Amygdala (tissue), 56 donors: ENCODE results near the gene ADRA2B.
"Not testable (repeated sequence)": the region's sequence is repeated elsewhere in the genome, so short reads cannot be mapped to it uniquely, and the experiment has no call there.

Experiments used
- DNase-seq, 56 donors: peaks; one replicate each; lab custom pipeline; 2025; lab: John Stamatoyannopoulos, UW

Gene ADRA2B

DNA sequence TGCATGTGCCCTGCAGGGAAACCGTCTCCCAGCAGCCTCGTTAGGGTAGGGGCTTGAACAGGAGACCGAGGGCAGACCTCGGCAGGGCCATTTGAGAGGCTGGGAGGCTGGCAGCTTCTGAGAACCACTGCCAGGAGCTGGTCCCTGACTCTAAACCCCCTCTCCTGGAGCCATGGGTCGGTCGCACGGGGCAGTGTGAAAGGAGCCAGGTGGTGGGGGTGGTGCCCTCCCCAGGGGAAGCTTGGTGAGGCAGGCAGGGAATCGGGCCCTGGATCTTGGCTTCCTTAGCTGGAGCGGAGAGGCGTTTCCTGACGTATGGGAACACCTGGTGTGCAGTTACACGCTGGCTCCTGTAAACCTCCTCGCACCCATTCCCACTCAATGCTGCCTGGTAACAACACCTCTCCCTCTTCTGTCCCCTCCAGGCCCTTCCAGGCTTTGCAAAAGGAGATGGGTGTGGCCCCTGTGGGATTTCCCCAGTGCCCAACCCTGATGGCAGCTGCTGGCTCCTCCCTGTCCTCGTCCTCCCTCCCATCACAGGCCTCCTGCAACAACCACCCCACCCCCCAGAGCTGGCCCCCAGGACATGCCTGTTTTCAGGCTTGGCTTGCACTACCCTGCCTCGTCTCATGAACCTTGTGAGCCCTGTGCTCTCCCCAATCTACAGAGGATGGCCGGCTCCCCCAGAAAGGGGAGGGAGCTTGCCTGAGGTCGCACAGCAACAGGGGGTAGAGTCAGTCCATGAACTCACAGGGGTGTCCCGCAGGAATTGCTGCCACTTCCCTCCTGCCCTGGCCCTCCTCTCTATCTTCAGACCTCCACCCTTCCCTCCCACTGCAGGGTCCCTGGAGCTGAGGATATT, 24.4 kb downstream of the ADRA2B start:
- DNase-seq = no peak

DNA sequence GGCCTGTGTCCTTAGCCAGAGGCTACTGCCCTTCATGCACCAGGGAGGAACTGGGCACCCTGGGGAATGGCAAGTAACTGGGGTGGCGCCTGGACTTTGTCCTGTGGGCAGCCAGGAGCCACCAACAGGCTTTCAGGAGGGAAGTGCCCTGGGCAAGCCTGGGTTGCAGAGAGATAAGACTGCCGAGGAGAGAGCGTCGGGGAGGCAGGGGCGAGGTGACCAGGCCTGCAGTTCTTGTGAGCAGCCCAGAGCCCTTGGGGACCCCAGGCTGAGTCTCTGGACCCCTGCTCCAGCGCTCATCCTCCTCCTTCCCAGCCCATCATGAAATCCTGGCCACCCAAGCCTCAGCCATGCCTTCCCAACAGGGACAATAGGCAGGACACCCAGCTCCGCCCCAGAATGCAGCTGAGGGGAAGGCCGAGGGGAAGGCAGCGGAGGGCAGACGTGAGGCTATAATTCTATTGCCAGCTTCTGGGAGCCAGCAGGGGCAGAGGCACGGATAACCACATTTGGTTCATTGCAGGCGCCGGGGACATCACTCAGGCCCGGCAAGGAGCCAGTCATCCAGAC, 25.1 kb downstream of the ADRA2B start:
- DNase-seq = no peak

DNA sequence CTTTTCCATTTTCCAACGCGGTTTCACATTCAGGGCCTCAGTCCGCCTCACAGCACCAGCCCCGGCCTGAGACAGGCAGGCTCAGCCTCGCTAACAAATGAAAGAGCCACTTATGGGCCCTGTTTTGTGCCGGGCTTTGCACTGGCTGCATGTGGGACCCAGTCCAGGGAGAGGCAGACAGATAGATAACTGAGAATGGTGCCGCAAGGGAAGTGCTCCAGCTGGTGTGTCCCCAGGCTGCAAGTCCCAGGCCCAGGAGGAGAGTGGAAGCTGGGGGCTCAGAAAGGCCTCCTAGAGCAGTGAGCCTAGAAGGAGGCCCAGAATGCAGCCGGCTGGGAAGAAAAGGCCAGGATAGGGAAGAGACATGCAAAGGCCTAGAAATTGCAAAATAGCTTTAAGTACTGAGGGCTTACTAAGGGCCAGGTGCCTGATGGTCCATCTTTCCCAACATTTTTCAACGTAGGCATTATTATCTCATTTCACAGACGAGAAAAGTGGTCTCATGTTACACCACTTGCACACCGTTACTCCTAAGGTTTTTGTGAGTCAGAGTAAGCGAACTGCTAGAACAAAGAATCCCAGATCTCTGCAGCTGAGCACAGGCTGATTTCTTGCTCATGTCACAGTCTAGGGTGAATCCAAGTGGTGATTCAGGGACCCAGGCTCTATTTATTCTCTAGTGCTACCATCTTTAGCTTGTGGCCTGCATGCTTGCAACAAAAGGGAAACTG, 26.0 kb downstream of the ADRA2B start:
- peak in 11 of 56 donors; percentile 16 to 52 (median 32) for DNase-seq

DNA sequence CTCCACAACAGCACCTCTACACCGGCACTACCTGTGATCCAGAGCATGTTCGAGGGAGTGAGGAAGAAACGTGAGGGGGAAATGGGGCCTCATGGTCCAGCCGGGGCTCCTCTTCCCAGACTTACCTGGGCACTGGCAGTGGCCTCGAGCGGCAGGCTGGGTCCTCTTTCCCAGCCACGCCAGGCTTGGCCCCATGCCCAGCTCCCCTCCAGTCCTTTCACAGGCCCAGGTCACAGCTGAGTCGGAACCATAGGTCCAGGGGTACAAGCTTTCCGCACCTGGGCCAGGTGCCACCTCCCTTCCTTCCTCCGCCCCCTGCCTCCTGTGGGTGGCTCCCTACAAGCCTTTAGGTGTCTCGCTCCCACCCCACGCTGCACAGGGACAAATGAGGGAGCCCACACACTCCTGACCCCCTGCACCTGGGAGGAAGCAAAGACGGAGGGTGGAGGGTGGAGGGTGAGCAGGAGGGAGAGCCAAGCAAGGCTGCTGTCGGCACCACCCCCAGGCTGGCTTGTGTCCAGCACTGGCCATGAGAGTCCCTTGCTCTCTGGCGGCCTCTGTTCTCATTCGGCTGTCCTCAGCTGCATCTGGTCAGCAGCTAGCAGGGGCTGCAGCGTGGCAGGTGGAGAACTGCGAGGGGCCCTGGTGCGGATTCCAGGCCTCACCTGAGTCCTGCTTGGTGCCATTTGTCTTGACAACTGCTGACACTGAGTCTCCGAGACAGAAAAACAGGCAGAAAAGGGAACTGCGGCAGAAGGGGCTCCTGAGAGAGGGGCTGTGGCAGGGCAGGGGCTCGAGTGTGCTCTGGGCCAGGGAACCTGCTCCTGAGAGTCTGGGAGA, 26.8 kb downstream of the ADRA2B start:
- DNase-seq = peak in 13 of 56 donors; percentile 11 to 50 (median 27)

DNA sequence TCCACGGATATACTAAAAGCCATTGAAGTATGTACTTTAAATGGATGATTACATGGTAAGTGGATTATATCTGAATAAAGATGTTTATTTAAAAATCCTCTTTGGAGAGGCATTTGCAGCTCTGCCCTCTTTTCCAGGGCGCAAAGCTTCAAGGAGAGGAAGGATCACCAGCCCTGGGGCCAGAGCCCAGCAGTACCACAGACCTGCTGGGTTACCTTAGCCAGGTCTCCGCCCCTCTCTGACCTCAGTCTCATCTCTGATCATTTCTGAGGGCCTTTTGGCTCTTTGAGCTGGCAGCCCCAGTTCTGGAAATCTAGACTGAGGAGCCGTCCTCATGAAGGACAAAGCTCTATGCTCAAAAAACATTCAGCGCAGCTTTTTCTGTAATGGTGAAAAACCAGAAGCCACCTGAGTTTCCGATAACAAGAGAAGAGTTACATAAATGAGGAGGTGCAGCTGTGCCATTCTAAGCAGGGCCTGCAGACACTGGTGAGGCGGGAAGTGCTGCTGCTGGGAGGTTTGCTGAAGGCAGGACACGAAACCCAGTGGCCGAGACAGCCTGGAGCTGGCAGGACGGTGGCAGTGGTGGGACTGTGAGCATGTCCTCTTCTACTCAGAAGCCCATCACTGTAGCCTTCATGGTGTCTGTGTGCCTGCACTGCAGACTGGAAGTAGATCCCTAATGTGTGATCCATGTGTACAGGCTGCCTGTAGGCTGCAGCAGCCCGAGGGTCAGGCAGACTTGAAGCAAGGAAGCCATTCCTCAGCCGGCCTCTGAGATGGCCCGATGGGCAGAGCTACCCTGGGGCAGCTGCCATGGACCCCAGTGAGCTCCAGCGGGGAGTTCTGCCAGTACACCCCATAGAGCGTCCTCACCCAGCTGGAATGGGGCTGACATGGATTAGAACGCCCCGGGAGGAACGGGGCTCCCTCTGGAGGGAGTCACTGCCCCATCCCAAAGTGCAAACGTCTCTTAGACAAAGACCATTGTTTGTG, 27.7 kb downstream of the ADRA2B start:
- no peak for DNase-seq

DNA sequence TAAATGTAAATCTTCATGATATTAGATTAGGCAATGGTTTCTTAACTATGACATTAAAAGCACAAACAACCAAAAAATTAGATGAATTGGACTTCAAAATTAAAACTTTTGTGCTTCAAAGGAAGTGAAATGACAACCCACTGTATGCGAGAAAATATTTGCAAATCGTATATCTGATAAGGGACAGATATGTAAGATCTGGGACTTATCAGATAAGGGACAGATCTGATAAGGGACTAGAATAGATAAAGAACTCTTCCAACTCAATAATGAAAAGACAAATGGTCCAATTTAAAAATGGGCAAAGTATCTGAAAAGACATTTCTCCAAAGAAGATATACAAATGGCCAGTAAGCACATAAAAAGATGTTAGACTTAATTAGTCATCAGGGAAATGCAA, 29.2 kb downstream of the ADRA2B start:
- no peak for DNase-seq

DNA sequence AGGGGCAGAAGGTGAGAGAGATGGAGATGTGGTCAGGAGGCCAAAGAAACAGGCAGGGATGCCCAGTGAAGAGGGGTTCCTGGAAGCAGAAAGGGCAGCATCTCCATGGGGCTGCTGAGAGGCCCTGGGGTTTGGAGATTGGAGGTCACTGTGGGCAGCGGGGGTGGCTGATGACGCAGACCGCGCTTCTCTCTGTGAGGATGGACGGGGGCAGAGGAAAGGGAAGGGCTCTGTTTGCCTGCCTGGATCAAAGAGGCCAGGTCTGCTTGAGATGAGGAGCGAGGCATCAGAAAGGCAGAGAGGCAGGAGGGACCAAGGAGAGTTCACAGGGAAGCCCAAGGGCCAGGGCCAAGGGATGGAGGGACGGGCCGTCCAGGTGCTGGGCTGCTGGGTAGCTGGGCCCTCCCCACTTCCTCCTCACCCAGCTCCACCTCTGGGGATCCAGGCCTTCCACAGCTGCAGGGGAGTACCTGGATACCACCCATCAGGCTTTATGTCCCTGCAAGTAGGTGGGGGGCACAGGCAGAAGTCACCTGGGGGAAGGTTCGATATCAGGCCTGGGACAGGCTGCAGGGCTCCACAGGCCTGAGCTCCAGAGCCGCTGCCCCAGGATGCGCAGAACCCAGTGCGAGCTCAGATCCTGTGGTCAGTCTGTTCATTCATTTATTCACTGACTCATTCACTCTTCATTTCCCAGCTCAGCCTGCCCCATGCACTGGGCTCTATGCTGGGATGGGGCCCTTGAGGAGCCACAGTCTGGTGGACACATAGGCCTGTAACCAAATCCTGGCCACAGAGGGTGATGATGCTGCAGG, 30.6 kb downstream of the ADRA2B start:
- no peak for DNase-seq

DNA sequence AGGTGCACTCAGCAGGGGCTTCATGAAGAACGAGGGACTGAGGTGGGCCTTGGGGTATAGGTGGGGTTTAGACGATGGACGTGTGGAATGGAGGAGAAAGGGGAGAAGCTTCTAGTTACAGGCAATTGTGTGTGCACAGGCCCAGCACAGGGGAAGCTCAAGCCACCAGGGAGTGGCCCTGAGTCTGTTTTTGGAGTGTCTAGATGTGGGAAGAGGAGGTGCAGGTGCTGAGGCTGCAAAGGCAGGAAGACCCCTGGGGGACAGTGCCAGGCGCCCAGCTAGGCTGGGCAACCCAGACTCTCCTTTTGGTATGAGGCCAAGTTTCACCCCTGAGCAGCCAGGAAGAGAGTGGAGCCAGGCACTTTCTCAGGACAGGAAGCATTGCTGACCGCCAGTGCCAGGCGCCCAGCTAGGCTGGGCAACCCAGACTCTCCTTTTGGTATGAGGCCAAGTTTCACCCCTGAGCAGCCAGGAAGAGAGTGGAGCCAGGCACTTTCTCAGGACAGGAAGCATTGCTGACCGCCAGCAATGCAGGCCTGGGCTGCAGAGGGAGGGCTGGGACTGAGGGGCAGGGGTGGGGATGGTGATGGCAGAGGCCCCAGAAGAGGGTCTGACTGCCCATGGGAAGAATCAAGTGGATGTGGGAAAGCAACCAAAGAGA, 31.4 kb downstream of the ADRA2B start:
- DNase-seq = not testable (repeated sequence)

DNA sequence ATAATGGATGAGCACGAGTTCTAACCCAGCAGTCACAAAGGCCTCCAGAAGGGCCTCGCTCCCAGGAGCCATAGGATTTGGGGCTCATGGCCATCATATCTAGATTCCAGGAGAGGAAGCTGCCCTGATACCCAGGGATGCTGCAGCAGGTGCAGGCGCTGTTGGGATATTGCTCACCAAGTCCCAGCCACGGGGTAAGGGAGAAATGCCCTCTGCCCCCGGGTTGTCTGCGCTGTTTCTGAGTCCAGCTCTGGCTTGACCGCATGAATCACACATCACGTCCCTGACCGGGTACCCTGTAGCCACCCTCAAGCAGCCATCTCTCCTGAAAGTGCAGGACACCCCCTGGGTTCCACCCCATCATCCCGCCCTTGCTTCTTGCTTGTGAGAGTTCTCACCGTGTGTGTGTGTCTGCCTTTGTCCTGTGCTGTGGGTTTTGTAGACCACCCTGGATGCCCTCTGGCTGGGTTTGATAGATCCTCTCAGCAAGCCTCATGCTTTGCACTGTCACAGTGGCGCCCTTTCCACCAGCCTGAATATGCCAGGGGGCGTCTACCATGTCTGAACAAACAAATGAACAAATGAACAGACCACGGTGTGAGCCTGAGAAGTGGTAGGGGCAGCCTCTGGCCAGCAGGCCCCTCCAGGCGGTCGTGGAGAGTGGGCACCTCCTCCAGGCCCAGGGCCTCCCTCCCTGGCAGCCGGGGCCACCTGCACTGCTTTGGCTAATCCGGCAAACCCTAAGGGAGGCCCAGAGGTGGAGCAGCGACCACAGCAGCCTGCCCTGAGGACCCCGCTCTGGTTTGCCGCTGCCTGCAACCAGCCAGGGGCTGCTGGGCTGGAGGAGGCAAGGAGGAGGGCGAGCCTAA, 32.1 kb downstream of the ADRA2B start:
- DNase-seq = no peak

DNA sequence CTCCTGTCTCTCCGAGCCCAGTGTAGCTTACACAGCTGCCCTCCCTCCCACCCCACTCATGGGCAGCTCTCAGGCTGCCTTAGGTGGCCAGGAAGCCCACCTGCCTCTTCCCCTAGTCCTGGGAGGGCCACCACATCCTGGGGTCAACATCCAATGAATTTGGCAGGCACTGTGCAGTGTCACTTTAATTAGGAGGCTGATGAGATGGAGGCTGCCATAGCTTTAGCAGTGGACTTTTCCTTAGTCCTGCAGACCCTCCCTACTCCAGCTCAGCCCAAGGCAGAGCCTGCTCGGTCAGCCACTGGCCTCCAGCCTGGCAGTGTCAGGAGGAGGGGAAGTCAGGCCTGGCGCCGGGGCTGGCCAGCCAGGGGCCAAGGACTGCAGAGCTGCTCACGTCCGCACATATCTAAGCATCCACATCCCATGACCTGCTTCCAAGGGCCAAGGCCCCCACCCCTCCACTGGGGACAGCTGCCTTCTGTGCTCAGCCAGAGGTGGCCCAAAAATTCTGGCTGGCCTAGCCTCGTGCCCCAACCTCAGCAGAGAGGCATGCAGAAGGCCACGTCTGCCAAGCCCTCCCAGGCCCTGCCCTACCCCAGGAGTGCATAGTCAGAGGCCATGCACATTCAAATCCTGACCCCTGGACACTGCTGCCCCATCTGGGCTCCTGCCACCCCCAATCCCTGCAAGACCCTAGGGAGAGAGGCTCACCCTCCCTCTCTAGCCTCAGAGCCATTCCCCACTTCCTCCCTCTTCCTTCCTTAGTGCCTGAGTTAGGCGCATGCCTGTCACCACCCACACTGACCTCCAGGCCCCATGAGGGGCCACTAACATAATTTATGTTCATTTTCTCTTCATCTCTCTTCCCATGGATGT, 33.1 kb downstream of the ADRA2B start:
- DNase-seq = no peak

DNA sequence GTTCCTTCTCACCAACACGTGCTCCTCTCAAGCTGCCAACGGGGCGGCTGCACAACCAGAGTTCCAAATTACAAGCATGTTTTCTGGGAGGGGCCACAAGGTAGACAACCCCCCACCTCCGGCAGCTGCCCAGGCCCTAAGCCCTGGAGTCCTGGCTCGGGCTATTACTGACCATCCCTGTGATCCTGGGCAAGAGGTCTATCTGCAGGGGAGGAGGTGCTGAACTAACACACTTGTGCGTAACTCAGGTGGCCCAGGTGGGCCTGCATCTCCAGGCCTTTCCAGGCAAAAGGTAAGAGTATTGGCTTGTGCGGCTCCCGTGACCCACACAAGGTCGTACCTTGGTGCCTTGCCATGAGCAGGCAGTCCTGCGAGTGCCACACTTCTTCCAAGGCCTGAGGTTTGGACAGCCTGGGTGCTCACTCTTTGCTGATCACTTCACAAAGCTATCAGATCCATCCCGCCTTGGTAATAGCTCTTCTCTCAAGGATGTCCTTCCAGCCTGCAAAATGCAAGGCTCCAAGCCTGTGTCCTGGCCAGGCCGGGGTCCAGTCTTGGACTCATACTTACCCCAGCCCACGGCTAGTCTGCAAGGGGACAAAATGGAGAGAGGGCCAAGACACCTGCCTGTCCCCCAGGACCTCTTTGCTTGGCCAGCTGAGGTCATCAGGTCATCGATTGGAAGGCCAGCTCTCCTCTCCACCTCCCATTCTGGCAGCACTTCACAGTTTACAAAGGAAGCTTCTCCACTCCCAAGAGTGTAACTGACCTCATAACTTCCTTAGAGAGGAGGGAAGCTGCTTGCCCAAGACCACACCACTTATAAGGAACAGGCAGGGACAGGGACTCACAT, 33.9 kb downstream of the ADRA2B start:
- no peak for DNase-seq

DNA sequence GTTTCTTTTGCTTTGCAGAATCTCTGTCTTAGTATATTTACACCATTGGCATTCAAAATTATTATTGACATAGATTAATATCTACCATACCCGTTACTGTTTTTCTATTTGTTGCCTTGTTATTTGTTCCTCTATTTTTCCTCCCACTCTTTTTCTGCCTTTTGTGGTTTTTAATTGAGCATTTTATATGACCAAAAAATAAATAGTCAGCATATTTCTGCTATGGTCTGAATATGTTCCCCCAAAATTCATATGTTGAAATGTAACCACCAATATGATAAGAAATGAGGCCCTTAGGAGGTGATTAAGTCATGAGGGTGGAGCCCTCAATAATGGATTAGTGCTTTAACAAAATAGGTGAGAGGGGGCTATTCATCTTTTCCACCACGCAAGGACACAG, 35.3 kb downstream of the ADRA2B start:
- DNase-seq = no peak

DNA sequence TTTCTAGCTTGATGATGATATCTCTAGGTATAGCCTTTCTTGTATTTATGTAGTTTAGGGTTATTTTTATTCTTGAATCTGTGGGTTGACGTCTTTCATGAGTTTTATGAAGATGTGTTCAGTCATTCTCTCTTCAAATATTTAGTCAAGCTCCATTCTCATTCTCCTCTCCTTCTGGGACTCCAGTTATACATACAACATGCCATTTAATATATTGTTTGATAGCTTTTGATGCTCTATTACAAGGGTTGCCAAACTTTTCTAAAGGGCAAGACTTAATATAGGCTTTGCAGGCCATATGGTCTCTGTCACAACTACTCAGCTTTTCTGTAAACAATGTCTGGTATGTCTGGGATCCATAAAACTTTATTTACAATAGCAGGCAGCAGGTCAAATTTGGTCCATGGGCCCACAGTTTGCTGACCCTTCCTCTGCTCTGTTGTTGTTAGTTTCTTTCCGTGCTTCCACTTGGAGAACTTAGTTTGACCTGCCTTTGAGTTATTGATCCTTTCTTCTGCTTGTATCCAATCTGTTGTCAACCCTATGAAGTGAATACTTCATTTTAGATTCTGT, 41.1 kb downstream of the ADRA2B start:
- DNase-seq = no peak

DNA sequence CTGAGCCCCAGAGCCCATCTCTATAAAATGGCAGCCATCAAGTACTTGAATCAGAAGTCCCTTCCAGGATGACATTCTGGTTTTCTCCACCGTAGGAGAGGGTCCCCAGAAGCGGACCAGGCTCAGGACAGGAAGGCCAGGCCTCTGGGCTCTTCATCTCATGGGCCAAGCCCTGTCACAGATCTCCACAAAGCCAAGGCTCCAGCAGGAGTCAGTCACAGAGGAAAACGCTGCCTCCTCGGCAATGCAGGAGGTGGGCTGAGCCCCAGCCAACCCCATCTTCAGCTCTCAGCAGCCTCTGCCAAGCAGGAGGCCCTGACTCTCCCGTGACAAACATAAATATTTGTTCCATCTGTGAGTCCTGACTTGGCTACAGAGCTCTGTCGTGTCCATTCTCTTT, 42.2 kb downstream of the ADRA2B start:
- no peak for DNase-seq
